CD4-positive, alpha-beta T cell treated with Interleukin-4 for 4 hours (primary cell): ENCODE measurements around the gene UMPS.
"Not testable (repeated sequence)": the region's sequence is repeated elsewhere in the genome, so short reads cannot be mapped to it uniquely, and the experiment has no call there.

ENCODE experiments used
- DNase-seq: peaks from one replicate; pipeline ENCODE4 v3.0.0-alpha.2; 2020

UMPS gene

DNA sequence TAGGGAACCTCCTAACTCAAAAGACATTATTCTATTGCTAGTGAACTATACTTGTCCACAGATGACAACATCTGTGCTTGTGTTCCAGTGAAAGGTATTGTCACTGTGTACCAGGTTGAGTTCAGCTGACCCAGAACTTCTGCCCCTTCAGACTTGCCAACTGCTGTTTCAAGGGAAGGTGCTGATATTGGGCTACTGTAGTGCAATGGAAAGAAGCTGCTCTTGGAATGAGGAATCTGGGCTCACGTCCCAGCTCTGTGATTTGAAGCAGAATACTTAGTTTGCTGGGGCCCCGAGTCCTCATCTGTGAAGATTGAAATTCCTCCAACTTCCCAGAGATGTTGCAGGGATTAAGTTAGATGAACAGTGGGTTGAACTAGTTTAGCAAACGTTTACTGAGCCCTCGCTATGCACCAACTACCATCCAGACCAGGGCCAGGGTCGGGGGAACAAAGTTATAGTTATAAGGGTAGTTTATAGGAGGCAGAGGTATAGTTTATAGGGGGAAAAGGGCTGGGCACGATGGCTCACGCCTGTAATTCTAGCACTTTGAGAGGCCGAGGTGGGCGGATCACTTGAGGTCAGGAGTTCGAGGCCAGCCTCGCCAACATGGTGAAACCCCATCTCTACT lies 15.9 kb upstream of the UMPS start:
- no peak for DNase-seq

- no peak for DNase-seq
Measured at GRCh38 chr3:124722589-124722988, 7.7 kb upstream of the UMPS start.

- no peak for DNase-seq
Measured at GRCh38 chr3:124730941-124731297, 667 bp downstream of the UMPS start.

GRCh38 chr3:124731760-124732159 lies 1.5 kb downstream of the UMPS start:
- no peak for DNase-seq

DNA sequence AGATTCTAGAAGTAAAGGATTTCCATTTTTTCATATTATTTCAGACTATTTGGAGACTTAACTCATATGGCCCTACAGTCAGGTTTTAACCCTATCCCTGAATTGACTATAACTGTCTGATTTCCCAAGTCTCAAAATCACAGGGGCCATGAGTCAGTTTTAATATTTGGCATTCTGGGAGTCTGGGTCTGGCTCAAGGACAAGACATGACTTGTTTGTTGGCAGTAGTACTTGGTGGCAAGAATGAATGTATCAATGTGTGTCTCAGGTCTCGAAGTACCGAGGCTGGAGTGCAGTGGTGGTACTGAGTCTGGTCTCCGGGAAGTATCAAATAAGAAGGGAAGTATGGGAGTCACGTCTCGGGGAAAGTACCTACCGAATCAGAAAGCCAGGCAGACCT lies 10.8 kb downstream of the UMPS start:
- DNase-seq: no peak

- no peak for DNase-seq
Measured at GRCh38 chr3:124745756-124746155, 15.5 kb downstream of the UMPS start.

- DNase-seq: no peak
Measured at GRCh38 chr3:124747111-124747981, 17.1 kb downstream of the UMPS start.

GRCh38 chr3:124748560-124749198 lies 18.4 kb downstream of the UMPS start:
- no peak for DNase-seq

- not testable (repeated sequence) for DNase-seq
Measured at GRCh38 chr3:124749877-124750276, 19.6 kb downstream of the UMPS start.

DNA sequence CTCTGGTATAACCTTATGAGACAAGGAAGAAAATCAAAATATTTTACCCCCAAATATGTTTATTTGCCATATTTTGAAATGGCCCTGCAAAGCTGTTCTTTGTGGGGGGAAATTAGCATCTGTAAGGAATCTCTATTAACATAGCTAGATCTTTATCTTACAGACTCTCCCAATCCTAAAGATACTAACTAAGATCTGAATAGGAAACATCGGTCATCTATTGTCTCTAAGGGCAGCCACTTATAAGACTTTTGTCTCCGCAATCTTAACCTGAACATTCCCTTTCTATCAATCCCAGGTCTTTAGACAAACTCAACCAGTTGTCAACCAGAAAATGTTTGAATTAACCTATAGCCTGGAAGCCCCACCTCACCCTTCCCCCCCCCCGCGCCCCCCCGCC lies 21.2 kb downstream of the UMPS start:
- DNase-seq: no peak

GRCh38 chr3:124752051-124752450 lies 21.8 kb downstream of the UMPS start:
- no peak for DNase-seq

DNA sequence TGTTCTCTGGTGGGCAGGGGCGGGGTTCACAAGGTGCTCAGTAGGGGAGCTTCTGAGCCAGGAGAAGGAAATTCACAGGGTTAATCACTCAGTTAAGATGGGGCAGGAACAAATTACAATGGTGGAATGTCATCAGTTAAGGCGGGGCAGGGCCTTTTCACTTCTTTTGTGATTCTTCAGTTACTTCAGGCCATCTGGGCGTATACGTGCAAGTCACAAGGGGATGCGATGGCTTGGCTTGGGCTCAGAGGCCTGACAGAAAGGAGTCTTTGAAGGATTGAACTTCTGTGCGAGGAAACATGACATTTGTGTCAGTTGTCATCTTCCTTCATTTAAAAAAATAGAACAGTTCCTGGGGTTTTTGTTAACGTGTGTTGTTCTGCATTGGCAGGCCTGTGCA lies 27.7 kb downstream of the UMPS start:
- not testable (repeated sequence) for DNase-seq

- no peak for DNase-seq
Measured at GRCh38 chr3:124758851-124759635, 28.8 kb downstream of the UMPS start.

- DNase-seq: no peak
Measured at GRCh38 chr3:124759666-124760401, 29.6 kb downstream of the UMPS start.

GRCh38 chr3:124760601-124761000 lies 30.3 kb downstream of the UMPS start:
- DNase-seq: no peak

- peak; percentile 73 for DNase-seq
Measured at GRCh38 chr3:124761250-124761796, 31.1 kb downstream of the UMPS start.

- DNase-seq: no peak
Measured at GRCh38 chr3:124761935-124762660, 31.8 kb downstream of the UMPS start.

- DNase-seq: no peak
Measured at GRCh38 chr3:124762661-124763011, 32.4 kb downstream of the UMPS start.

DNA sequence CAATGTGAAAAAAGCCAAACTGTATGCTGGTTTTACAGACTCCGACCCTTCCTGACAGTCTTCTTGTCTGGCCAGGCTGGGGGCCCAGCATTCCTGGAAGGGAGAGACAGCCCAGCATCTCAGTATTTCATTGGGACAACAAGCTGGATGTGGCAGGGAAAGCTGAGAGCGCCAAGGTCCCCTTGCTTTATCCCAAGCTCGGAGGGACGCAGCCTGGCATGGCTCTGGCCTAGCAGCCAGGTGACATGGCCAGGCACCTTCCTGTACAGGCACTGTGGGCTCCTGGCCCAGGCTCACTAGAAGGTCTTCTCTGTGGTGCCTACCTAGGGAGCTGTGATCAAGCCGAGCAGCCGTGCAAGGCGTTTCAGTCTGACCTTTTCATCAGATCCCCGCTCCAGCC lies 33.0 kb downstream of the UMPS start:
- DNase-seq: no peak

DNA sequence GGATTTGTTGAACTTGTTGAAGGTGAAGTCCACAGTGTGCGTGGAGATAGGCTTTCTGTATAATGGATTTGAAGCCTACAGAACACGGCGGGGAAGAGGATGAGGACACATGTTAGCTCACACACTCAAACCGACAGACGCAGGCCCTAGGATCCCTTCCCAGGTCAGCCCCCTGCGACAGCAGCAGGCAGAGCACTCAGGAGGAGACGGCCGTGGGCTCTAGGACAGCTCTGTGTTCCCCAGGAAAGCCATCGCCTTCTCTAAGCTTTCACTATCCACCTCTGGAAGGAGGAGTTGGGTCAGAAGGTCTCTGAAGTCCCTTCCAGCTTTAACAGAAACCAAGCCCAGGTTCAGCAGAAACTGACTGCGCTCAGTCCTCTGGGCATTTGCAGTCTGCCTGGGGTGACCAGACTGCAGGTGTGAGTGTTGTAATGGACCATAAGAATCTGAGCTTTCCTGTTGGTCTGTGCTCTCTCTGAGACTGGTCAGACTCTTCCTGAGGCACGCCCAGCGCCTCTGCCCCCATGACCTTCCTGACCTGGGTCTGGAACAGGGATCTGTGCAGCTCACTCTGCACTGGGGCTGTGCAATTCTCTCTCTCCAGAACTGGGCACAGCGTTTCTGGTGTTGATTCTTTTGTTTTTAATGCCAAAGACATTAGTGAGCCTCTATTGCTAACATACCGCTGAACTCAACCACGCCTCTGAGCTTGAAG lies 33.5 kb downstream of the UMPS start:
- DNase-seq: no peak

DNA sequence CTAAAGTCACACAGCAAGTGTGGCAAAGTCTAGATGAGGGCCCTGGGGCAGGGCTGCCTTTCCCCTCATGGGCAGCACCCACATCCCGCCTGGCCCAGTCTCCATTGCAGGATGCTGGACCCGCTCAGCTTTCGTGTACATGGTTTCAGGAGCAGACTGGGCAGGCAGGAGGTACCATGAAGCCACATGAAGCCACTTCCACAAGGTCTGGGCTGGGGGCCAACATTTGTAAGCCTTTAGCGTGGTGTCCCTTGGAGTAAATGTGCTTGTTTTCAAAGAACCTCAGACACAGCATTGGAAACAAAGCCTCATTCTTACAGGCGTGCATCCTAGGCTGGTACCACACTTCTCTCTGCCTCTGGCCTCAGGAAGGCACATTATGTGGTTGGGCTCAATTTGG lies 34.5 kb downstream of the UMPS start:
- no peak for DNase-seq
